Inferior parietal cortex (tissue), 1 donor: ENCODE data around the gene CSRP3.
"Not testable (repeated sequence)": the region's sequence is repeated elsewhere in the genome, so short reads cannot be mapped to it uniquely, and the experiment has no call there.

Experiments
- DNase-seq: peaks from one replicate; pipeline ENCODE4 v3.0.0-alpha.2; 2016; ENCODE audit errors: extremely low spot score

Gene CSRP3

DNA sequence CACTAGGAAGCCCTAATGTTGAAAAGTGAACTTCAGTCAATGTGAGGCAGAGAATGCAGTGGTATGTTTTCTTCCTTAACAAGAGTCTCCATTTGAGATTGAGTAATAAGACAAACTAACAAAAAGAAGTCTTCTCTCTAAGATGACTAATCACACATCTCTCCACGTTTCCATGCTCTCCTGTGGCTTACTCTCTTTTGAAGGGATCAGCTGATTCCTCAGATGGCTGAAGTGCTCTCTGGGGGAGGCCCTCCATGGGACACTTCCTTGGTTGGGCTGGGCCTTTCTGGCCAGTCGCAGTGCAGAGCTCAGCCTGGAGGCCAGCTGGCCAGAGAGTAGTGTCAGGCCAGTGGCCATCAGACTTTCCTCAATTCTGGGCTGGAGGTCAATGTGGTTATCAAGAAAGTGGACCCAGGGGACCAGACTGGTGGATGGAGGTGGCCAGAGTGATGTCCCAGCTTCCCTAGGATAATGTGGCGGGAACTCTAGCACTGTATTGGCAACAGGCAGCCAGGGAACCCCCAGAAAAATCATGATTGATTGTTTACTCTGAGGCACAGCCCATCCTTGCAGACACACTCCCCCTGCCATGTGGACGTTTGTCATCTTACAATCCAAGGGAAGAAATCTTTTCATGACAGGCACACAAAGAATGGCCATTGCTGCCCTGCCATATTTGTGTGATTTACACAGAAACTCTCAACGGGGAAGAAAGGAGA, 14.5 kb downstream of the CSRP3 start:
- DNase-seq = no peak

DNA sequence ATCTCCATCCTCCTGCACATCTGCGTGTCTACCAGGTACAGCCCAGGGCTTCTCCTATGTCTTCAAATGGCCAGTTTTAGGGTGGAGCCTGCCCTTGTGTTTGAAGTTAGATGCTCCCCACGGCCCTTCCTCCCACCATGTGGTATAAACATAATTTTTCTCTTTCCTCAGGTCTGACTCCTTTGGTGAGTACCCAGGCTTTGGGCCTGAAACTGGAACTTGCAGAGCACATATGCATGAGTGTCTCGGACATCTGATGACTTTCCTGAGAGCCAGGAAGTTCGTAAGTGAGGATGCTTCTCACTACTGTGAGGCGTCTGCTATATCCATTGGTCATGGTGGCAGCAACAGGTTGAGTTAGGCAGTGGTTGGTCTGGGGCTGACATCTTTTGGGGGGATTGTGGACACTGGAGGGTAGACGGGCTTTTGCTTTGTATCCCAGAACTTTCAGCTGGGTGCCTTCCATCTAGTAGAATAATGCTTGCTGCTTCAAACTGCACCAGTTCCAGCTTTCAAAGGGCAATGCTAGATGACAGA, 16.2 kb downstream of the CSRP3 start:
- no peak for DNase-seq

DNA sequence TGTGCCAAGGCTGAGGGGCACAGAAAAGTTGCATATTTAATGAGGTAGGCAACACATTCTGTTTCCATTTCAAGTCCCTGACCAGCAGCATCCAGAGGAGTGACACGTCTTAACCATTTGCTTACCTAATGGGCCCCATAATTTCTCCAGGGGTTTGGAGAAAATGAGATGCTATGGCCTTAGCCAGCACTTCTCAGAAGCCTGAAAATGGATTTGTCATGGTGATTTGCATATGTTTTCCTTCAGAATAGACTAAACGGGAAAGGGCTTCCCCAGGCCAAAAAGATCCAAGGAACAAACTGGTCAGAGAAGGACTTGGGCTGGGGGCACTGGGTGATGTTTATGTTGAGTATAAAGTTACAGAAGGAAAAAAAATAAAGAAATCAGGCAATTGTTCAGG, 16.7 kb downstream of the CSRP3 start:
- DNase-seq = no peak

DNA sequence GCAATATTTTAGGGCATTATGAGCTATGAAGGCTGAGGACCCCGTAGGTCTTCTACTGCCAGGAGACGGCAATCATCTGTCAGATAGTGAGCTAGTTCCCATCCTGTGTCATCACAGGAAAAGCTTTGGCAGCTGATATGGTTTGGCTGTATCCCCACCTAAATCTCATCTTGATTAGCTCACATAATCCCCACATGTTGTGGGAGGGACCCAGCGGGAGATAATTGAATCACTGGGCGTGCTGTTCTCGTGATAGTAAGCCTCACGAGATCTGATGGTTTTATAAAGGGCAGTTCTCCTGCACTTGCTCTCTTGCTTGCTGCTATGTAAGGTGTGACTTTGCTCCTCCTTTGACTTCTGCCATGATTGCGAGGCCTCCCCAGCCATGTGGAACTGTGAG, 18.1 kb downstream of the CSRP3 start:
- DNase-seq = no peak

DNA sequence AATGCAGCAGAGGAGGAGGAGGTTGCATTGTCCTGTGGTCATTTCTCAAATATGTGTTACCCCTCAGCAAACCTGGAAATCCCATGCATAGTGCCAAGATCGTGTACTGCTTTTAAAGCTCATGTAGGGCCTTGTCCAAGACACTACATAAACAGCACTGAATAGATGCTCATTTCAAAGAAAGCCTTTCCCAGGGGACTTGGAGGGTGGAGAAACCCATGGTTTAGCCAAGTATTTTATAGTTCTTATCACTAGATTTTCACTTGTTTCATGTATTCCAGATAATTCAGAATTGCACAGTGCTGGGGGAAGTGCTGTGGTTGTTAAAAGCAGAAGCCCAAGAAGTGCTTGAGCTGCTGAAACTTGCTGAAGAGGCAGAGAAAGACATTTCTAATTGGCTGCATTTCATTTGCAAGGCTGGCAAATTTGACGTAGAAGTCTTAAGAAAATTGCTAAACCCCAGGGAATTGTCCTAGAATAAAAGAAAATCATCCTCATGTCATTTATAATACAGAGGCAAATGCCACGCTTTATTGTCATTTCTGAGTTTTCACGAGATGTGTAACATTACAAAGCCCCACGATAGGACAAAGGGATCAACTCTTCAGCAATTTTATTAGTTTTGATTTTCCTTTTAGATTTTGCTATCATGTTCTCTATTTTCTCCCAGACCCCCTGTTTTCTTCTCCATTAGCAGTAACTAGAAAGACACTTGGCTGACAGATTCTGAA, 20.1 kb downstream of the CSRP3 start:
- DNase-seq = no peak

DNA sequence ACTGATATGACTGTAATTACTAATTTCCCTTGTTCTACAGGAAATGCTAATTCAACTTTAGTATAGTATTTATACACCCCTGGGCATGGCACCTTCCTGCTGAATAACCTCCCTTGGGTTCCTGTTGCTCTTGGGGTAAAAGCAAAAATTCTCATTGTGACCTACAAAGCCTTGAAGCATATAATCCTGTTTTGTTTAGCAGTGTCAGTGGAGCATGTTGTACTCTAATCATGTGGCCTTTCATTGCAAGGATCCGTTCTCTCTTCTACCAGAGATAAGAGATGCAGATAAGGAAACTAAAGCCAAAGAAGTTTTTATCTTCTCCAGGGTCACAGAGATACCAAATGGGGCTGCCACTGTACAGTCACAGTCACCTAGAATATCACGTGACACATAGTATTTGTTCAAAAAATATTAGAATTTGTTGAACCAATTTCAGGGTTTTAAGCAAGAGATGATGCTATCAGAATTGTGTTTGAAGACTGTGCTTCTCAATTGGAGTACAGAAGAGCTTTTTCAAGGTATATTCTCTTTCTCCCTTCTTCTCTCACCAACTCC, 25.1 kb downstream of the CSRP3 start:
- no peak for DNase-seq

DNA sequence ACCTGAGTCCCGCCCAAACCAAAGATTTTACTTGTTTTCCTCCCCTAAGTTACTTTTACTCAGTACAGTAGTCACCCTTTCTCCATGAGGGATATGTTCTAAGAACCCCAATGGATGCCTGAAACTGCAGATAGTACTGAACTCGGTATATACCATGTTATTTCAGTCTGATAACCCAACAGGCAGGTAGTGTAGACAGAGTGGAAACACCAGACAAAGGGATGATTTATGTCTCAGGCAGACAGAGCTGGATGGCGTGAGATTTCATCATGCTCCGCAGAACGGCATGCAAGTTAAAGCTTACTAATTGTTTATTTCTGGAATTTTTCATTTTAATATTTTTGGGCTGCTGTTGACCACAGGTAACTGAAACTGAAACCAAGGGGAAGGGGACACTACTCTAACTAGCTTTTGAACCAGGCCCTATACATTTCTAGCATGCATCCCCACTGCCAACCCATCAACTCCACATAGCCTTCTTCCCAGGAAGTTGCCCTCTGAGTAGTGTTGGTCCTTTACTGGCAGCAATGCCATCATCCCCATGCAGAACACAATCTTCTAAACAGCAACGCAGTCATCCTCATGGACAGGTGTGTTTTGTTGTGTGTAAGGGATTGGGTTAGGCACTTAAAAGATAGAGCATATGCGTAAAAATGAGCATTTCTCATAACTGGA, 27.7 kb downstream of the CSRP3 start:
- no peak for DNase-seq

DNA sequence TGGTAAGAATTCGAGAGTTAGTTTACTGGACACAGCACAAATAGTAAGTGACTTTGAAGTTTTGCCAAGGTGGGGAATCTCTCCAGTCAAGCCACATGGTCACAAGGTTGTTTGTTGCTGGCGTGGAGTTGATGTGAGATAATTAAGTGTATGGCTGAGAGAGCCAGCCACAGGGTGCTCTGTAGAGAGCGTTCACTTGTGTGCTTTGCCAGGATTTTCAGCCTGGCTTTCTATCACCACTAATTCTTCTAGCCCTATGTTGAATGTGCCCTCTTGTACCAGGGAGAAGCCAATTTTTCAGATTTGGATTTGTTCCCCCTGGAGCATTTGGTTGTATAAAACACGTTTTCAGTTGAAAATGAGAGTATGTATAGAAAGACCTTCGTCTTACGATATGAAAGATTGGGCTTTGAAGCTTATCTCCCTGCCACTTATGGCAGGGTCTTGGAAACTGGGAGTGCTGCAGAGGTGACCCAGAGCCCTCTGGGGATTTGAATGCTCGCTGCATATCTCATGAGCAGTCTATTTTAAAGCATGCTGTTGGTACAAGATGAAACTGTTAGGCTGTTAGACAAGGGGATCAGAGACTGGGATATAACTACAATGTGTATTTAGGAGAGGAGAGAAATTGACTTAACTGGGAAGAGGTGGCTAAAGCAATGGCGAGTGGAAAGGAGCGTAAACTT, 28.6 kb downstream of the CSRP3 start:
- no peak for DNase-seq

DNA sequence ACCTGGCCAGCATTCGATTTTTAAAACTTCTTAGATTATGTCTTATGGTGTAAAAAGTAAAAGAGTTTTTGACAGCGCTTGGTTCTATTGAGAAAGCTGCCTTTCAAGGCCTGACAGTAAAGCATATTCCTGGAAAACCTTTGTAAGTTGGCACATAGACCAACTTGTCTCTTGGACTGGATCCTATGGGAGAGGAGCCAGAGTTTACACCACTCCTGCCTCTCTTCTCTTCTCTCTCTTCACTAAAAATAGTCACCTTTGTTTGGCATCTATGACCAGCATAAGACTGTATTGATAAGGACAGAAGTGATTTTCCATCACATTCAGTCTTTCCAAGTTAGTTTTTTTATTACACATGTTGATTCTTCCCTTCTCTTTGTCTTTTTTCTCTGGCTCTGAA, 33.7 kb downstream of the CSRP3 start:
- no peak for DNase-seq

DNA sequence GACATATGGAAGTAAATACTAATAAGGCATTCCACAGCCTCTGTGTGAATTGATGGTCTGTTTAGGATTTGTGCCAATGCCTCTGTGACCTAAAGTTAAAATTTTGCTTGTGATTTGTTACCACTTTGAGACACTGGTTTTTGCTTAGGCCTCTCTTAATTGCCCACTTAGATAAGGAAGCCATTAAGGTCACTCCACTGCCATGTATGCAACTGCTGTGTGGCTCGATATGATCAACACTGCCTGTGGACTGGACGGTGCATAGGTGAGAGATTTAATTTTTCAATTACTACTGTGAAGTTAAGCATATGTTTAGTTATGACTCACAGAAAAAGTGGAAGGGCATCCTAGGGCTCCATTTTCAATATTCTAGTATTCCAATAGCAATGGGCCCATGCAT, 36.9 kb downstream of the CSRP3 start:
- no peak for DNase-seq

DNA sequence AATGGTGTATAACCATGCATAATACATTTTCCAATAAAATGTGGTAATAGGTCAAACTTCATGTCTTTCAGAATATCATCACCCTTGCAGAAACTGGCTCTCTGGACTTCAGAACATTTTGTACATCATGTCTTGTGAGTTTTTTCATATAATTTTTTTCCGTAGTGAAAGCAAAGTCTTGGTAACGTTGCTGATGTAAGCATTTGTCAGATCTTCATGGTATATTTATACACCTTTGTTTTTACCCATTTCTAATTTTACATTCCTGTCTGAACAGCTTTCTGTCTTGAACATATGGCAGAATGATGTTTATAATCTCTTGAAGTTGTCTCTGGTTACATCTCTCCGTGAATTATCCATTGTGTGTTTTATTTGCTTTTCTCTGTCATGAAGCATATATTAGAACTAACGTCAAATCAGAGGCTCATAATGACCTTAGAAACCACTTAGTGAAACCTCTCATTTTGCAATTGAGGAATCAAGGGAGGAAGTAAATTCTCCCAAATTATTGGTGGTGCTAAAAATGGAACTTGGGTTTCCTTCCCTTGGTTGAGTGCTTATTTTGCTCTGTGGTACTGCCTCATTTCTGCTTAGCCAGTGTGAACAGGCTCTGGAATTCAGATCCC, 37.4 kb downstream of the CSRP3 start:
- DNase-seq = no peak

DNA sequence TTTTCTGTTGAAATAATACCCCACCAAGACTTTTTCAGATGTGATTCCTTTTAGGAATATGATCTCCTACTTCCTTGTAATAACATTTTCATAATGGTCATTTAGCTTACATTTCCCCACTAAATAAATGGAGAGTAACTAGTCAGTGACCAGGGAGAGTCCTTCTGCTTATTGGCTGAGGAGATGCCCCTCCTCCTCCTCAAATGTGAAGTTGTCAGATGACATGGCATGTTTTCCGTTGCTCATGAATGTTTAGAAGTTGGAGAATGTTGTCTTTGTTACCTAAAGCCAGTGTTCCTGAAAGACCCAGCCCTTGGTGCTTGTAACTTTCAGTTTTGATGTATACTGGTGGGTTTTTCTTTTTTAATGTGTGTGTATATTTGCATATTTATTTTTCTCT, 38.2 kb downstream of the CSRP3 start:
- DNase-seq = no peak

DNA sequence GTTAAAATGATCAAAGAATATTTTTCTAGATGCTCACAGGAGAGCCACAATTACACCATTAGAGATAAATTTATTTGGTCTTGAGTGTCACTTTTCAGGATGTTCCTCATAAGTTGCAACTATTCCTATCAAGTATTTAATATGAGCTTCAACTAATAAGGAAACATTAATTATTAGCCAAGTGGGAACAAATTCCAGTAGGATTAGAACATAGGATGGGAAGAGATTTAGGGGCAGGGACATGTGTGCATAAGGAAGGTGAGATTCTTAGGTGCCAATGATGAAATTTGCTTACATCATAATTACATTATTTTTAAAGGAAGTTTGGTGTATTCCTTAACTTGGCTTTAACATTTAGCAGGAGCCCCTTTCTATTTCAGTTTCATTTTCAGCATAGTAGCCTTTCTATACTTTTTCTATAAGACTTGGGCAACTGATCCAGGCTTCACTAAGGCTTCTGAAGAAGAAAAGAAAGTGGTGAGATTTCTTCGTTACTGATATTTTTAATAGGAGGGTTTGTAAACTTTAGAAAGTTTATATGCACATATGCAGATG, 38.8 kb downstream of the CSRP3 start:
- no peak for DNase-seq

DNA sequence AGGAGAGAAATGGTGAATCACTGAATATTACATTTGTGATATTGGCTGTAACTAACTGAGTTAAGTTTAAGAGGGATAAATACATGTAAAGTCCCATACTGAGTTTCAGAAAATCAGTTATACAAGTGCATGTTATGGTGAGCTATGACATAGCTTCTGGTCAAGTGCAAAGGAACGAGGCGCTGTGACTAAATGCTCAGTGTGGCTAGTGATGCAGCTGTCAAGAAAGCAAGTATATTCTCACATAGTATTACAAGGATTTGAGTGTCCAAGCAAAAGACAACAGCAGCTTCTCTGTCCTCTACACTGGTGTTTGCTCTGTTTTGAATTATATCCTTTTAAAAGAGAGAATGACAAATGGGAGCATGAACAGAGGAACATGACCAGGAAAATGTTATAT, 40.1 kb downstream of the CSRP3 start:
- DNase-seq = no peak

DNA sequence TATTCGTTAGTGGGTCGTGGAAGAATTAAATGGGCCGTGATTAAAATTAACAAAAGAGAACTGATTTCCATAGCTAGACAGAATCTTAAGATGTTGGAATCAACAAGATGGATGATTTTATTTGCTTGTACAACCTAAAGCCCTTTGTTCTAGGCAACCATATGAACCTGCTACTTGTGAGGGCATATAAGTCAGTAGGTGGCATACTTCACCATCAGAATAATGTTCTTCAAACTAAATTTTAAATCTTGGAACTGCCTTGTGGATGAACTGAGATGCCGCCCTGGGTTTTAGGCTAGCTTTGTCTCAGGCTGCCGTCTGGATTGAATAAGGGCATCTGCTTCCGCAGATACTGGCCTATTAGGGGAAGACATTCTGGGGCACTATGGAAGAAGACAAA, 40.9 kb downstream of the CSRP3 start:
- DNase-seq = no peak

DNA sequence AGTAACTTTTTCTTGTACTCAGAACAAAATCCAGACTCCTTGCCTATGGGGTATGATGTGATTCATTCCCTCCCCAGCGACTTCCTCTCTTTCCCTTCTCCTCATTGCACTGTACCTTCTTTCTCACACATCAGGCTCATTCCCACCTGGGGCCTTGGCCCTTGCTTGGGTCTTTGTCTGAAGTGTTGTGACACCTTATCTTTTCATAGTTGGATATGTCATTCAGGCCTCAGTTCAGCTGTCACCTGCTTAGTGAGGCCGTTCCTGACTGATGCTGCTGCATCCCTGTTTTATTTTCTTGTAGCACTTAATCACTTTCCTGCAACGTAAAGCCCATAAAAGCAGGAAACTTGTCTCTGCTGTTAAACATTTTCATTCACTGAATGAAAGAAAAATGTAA, 44.9 kb downstream of the CSRP3 start:
- no peak for DNase-seq

DNA sequence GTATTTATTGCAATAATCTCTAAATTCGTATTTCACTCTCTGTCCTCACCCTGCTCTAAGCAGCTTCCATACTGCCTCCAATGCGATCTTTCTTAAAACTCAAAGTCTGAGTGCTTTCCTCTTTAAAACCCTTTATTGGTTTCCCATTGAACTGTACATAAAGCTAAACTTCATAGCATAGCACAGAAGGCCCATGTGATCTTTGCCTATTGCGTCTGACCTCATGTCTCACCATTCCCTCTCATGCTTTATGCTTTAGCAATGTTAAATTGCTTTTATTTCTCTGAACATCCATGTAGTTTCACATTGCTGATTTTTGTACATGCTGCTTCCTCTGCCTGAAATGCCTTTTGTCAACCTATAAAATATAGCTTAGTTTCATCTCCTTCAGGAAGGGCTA, 56.5 kb downstream of the CSRP3 start:
- DNase-seq = no peak

DNA sequence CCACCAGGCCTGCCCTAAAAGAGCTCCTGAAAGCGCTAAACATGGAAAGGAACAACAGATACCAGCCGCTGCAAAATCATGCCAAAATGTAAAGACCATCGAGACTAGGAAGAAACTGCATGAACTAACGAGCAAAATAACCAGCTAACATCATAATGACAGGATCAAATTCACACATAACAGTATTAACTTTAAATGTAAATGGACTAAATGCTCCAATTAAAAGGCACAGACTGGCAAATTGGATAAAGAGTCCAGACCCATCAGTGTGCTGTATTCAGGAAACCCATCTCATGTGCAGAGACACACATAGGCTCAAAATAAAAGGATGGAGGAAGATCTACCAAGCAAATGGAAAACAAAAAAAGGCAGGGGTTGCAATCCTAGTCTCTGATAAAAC, 64.9 kb downstream of the CSRP3 start:
- DNase-seq = not testable (repeated sequence)

DNA sequence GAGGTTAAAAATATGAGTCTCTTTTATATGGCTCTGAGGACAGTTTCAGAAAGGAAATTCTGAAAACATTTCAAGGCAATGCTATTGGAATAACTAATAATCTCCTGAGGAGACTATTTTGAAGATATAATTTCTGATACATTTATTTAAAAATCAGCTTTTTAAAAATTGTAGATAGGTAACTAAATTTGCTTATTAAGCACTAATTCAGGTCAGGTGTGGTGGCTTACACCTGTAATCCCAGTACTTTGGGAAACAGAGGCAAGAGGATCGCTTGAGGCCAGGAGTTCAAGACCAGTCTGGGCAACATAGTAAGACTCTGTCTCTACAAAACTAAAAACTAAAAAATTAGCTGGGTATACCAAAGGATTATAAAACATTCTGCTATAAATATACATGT, 67.8 kb downstream of the CSRP3 start:
- DNase-seq = no peak
